Measurements from ENCODE around the gene CCL5.

DNA sequence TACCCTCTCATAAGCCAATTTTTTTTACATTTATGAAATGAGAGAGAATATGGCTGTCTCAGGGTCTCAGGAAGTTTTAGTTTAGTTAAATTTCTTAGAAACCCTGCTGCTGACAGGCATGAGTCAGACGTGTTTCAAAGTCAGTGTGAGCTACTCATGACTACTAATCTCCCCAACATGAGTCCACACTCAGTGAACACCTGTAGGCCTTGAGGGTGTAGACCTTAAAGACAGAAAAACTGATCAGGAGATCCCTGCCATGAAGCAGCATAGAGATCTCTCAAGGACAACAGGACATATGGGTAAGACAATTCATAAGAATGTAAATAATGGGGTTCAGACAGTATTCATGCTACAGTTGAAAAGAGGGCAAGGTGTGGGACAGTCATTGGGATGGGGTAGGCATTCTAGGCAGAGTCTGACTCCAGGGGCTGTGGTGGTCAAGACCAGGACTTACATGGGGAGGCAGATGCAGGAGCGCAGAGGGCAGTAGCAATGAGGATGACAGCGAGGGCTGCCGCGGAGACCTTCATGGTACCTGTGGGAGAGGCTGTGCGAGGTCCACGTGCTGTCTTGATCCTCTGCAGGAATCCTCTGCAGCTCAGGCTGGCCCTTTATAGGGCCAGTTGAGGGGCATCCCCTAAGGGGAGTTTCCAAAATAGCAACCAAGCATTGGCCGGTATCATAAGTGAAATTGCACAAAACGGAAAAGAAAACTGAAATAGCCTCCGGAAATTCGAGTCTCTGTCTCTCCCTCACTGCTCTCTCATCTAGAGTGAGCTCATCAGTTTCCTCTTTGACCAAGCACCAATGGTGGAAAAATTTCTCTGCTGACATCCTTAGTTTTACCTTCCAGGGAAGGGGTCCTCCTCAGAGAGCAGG lies at the start of gene CCL5:
- TF ChIP-seq, protein P1, sequence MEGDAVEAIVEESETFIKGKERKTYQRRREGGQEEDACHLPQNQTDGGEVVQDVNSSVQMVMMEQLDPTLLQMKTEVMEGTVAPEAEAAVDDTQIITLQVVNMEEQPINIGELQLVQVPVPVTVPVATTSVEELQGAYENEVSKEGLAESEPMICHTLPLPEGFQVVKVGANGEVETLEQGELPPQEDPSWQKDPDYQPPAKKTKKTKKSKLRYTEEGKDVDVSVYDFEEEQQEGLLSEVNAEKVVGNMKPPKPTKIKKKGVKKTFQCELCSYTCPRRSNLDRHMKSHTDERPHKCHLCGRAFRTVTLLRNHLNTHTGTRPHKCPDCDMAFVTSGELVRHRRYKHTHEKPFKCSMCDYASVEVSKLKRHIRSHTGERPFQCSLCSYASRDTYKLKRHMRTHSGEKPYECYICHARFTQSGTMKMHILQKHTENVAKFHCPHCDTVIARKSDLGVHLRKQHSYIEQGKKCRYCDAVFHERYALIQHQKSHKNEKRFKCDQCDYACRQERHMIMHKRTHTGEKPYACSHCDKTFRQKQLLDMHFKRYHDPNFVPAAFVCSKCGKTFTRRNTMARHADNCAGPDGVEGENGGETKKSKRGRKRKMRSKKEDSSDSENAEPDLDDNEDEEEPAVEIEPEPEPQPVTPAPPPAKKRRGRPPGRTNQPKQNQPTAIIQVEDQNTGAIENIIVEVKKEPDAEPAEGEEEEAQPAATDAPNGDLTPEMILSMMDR (IDR thresholded peaks at IDR 0.05), result no peak
- no peak for TF ChIP-seq EZH2phosphoT487 (IDR thresholded peaks at IDR 0.05; ENCODE audit: borderline replicate concordance, low read depth)

Measured in SK-N-SH (cell line).